Posterior vena cava (tissue), 2 donors: ENCODE data around the gene SIX1. TPM values are rescaled to one million over a fixed set of nuclear protein-coding genes. Genes with fewer than 3 reads are reported as not detected.

Experiments
- DNase-seq: peaks from one replicate; pipeline ENCODE4 v3.0.0-alpha.2; 2020; ENCODE audit warnings: low spot score
- intact Hi-C, 2 donors: fragments of 100-400 bp; cut with DNase I; formaldehyde crosslinking; loops; one replicate each; pipeline versions ENCODE4 v1.14.1 to v1.14.2; 2022 to 2023
- total RNA-seq, 2 donors: library from RNA; stranded (reverse); fragmentation: NEBNext Ultra II Directional; extraction: Animal tissue kit (Norgen Biotek cat#: 25700); gene quantifications; one replicate each; pipeline ENCODE4 v1.2.1, GENCODE V29; 2021
- donor health status: DM: yes; HTN: yes; CAD: no.
- donor health status: DM: yes; HTN: yes; CAD: no.

SIX1 gene
- total RNA-seq, 2 donors from 2014 or later: 4.3 TPM

DNA sequence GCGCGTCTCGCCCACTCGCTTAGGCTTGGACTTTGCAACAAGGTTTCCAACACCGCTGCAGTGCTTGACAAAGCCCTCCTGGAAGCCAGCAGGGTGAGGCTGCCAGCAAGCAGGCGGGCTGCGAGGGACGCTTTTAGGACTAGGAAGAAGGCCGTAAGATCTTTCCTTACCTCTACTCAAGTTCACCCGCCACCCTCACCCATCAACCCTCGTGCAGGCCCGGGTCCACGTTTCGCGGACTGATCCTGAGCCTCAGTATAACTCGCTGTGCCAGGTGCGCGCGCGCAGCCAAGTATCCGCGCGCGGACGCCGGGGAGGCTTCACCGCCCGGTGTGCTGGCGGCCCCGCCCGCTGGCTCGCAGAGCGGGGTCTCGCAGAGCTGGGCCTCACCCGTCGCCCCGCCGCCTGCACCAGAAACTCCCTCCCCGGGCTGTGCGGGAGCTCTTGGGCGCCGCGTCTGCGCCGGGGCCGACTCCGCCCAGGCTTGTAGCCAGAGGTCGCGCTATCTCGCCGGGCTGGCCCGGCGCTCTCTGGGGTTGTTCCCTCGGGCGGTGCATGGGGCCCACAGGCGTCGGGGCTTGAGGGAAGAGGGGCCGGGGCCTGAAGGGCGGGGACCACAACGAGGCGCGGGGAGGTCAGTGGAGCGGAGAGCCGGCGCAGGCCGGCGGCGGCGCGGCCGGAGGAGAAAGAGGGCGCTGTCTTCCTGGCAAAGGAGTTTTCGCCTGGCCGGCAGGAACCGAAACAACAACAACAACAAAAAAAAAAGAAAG lies 7.6 kb upstream of the SIX1 start:
- peak; percentile 86 for DNase-seq
- intact Hi-C loops: loop anchor here in 1 of 2 donors (5.0 kb wide), 1 partner anchor 65 kb away; the partner anchor contains the start of gene SIX4

DNA sequence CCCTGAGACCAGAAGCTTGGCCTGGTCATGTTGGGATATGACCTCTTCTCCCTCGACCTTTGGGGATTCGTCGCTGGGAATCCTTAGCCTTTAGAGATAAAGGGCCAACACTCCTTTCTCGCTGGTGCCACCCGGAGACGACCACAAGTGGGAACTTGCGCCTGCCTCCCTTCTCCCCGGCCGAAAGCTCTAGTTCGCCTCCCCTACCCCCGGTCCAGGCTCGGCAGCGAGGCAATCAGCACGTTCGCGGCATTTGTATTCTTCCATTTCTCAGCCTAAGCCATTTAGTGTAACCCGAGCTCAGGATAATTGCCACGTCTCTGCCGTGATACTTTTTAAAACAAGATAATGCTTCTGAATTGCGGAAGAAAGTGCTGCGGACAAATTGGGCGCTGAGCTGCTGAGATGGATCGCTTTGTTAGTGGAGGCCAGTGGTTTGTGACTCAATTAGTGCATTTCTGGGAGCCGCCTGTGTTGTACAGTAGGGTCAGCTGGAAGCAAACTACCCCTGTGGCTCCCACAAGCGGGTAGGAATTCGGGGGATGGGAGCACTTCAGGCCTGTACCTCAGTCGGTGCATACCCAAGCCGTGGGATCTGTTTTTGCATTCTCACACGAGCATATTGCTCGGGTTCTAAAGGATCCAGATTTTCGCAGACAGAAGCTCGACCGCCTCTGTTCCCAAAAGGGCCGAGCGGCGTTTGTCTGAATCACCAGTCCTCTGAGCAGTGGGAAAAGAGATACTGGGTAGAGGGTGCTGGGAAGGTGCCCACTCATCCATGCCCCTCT lies 6.8 kb upstream of the SIX1 start:
- DNase-seq: no peak
- intact Hi-C loops: loop anchor here in 1 of 2 donors (5.0 kb wide), 1 partner anchor 66 kb away; the partner anchor contains the start of gene SIX4

DNA sequence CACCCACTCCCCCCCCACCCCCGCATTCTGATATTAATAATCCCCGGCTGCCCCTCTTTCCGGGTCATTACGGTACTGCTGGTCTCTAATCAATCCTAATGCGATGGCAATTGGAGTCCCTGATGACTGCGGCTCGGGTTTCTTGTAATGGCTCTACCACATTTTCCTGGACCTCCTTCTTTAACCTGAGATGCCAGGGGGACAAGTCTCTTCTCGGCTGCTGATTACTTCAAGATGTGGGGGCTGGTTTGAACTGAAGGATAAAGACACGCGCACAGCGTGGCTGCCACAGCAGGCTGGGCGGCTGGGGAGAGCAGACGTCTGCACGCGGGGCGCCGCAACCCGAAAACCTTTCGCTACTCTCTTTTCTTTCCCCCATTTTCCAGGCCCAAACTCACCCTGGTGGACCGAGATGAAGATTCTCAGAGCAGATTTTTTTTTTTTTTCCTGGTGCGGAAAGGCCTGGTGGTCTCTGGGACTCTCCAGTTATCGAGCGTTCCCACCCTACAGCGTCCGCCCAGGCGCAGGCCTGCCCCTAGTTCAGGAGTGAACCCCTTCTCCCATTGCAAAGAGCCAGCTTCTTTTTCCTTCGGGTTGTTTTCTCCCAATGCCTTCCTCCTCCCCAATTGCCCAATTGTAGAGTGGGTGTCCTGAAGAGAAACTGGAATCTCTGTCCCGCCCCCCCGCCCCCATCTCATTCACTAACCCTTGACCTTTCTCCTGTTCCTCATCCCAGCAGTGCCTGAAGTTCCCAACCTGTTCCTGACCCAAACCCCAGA lies 6.0 kb upstream of the SIX1 start:
- intact Hi-C loops: loop anchor here in 1 of 2 donors (5.0 kb wide), 1 partner anchor 67 kb away; the partner anchor contains the start of gene SIX4
- DNase-seq: no peak

DNA sequence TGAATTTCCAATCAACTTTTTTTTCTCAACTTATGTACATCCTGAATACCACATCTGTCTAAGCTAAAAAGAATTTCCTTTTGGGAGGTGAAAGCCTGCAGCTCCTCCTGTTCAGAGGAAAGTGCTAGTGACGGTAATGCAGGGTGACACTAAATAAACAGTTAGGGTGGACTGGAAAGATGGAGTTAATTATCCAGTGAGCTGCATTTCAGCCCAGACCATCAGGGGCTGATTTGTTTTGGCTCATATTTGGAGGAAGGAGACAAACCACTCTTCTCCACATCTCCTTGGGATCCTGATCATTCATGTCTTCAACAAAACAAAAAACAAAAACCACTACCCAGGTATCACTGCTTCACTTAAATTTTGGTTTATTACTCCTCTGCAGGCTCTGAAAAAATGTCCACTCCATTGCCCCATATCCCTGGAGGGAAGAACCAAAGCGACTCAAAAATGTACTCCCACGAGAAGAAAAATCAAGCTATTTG lies 5.1 kb upstream of the SIX1 start:
- intact Hi-C loops: no loop called here
- no peak for DNase-seq

DNA sequence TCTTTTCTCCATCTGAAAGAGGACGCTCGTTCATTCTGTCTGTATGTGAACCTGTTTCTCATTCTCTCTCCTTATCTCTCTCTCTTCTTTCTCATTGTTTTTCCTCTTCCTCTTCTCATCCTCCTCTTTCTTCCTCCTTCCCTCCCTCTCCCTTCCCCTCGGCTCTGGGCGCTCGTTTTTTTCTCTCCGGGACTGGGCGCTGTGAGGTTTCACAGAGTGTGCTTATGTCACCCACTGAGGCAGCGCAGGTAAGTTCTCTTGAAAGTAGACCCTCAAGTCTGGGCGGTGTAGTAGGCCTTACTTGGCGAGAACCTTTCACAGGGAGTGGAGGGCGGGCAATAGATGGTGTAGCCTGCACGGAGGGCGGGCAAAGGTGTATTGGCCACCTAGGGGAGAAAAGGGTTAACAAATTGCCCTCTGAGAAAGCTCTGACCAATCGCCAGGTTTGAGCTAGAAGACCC lies 4.5 kb upstream of the SIX1 start:
- intact Hi-C loops: no loop called here
- no peak for DNase-seq

DNA sequence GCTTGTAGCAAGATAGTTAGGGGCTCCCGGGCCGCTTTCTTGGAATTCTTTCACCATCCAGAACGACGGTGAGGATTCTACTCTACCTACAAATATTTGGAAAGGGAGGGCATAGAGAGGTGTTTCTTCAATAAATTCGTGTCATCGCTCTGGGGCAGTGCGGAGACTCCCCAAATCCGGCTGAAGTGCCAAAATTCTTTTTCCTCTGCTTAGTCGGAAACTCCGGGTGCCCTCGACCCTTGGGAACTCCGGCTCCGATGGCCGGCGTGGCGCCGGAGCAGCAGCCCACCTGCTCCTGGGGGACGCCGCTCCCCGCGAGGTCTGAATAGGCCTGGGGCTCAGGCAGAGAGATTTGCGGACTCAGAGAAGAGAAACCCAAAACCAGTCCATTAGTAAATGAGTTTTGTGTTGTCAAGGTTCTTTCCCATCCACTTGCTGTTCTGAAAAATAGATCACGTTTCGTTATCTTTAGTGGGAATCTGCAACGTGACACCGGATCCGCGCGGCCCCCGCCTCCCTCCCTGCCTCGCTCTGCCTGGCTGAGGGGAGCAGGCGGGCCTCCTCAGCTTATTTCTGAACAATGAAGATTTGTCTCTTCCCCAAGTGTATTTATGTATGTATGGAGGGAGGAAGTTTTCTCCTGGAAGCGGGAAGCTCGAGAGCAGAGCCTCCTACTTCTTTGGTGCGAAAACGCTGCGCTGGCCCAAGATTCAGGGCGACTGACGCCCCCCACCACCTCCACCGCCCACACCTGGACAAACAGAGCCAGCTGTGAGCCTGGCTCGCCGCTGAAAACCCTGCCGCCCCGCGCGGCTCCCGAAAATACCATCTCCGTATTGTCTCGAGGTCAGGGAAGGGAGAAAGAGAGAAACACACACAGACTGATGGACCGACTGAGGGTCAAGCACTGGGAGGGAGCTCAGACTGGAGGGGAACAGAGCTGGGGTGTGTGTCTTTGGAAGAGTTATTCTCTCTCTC lies 3.7 kb upstream of the SIX1 start:
- DNase-seq: no peak
- intact Hi-C loops: no loop called here

DNA sequence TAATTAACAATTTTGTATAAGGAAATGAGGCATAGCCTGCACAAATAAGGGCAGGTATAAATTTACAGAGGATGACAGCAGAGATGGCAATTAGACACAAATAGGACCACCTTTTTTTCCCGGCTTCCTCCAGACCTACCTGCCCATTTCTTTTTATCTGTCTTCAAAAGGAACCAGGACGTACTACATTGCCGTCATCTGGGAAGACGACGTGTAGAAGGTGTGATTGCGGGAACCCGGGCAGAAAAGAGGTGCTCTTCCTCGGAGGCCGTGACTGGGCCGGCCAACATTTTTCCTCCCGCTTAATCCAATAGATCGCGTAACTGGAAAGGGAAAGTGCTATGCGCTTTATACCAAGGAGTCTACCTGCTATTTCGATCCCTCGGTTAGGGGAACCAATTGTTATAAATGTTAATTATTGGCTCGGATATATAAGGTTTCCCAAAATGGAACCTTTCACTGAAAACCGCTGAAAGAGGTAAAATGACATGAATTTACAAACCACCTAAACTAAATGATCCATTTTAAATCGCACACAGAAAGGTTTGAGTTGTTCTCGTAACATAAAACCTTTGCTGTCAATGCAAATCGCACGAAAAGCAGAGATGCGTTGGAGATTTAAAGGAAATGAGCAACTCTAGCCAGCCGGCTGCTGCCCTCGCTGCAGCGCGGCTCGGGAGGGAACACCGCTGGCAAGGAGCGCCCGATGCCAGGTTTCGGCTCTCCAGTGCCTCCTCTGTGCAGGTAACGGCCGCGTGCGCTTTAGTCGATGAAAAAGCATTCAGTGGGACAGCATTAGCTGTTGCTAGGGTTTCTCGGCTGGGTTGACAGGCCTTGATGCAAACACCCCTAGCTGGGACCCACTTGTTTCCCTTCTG lies 2.8 kb upstream of the SIX1 start:
- intact Hi-C loops: no loop called here
- no peak for DNase-seq

DNA sequence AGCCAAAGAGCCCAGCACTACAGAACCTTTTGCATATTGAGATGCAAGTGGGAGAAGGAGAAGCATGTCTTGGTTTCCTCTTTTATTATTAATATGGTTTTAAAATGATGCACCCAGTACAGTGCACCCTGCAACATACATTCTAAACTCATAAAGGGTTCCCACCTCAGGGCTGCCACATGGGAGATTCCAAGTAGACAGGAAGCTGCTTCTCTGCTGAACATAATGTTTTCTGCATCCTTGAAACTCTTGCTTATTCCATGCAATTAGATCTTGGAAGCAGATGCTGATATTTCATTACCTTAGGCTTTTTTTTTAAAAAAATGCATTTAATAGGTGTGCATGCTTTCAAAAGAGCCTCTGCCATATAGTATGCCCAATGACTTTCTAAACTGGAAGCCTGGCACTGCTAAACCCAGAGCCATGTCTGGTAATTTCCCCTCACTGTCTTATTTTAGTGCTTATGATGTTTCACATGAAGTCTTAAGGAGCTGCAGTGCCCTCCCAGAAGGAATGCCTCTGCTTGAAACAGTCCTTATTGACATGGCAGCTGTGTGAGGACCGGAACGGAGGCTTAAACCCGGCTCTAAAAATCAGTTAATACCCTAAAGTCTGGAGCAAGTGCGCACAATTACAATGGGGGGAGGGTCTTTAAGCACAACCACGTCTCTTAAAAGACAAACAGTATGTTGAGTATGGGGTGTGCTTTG lies 2.0 kb upstream of the SIX1 start:
- DNase-seq: no peak
- intact Hi-C loops: no loop called here

DNA sequence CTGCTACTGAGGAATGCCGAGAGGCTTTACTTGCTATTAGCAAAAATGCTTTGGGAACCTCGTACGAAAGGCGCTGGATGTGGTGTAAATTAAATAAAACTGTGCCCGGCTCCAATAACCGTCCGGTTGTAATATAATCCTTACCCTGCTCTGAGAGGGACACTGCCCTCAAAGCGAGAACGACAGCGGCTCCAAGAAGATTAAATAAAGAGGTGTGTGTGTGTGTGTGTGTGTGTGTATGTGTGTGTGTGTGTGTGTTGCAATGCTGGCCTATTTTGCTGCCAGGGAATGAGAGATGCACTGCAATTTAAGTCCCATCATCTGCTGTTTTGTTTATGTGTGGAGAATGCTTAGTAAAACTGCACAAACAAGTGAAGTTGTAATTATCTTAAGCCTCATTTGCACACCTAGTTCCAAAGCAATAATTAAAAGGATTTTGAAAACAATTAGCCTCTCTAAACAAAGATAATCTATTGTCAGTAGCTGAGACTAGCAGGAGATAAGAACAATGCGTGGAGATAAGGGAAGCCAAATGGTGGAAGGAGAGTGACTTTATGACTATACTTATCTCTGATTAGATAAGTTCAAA lies 1.2 kb upstream of the SIX1 start:
- no peak for DNase-seq
- intact Hi-C loops: no loop called here

DNA sequence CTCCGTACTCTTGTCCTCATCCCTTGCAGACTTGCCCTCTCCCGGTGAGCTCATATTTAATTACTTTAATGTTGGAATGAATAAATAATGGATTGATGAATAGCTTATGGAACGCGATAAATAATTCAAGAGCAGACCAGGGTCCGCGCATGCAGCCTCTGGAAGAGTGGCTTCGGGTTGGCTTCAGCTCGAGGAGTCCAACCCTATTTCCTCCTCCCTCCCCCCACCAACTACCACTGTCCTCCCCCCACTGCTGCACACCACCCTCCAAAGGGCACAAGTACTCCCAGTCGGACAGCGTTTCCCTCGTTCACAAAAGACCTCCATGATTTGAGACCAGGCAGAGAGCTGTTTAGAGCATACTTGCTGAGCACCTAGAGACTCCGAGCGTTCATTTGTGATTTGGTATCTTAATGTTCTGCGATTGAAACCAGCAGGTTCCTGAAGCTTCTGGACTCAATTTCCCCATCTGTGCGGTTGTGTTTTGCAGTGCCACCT lies 647 bp upstream of the SIX1 start:
- DNase-seq: no peak
- intact Hi-C loops: no loop called here

DNA sequence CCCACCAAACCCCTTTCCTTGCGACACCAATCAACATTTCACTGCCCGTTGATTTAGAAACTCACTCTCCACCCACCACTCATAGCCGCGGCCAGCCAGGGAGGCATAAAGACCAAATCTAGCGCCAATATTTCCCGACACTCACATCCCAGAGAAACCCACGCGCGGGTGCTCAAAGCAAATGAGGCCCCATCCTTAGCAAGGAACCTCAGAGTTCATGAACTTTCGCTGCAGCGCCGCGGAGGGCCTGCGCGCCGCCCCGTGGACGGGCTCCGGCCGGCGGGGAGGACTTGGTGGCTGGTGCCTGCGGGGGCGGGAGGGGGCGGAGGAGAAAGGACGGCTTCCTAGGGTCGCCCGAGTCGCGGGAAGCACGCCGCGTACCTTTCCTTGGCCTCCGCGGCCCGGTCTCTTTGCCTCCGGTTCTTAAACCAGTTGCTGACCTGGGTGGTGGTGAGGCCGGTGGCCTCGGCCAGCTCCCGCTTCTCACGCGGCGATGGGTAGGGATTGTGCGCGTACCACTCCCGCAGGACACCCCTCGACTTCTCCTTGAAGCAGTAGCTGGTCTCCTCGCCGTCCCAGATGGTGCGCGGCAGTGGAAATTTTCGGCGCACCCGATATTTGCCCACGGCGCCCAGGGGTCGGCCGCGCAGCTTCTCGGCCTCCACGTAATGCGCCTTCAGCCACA lies 886 bp downstream of the SIX1 start:
- intact Hi-C loops: no loop called here

DNA sequence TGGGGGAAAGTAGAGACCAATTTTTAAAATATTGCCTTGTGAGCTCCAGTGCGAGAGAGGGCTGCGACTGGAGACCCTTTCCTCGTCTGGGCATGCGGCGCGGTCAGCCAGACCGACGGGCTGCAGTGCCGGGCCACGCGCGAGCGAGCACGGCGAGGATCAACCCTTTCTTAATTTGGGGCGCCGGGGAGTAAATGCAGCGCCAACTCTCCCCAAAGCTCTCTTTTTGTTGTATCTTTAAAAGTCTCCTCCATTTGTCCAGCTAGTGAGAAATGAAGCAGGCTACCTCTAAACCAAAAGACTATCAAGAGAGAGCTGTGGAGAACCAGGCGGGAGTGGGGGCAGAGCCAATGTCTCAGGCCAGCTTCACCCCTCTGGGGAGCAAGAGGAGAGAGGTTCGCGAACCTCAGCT lies 1.4 kb downstream of the SIX1 start:
- intact Hi-C loops: no loop called here
- DNase-seq: no peak

More for the DNA sequence above, 886 bp downstream of the SIX1 start:
- DNase-seq: peak; percentile 81

DNA sequence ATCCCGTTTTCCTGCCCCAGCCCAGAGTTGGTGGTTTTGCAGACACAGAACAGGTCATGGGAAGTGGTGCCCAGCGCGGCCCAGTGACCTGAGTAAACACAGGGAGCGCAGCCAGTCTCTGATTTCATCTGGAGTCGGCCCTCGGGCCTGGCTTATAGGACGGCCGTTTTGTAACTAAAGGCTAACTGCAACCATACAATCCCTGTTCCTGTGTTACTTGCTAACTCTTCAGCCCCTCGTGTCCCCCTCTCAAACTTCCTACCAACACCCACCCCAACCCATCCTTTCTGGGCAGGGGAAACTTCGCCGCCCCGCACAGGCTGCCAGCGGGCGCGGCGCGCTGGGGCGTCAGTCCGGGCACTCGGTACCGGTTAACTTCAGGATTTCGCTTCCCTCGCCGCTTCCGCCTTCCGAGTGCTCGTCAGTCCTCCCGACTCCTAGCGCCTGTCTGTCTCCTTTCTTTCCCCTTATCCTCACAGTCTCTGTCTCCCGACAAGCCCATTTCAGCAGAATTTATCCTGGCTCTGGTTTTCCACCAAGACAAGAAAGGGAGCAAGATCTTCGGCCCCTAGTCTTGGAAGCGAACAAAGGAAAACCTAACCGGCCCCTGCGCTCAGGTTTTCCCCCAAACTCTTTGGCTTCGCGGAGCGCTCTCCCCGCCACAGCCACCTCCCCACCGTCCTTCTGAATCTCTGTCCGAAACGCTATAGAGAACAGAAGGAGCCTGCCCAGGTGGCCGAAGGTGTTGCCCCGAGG lies 2.0 kb downstream of the SIX1 start:
- intact Hi-C loops: no loop called here
- DNase-seq: peak; percentile 84

DNA sequence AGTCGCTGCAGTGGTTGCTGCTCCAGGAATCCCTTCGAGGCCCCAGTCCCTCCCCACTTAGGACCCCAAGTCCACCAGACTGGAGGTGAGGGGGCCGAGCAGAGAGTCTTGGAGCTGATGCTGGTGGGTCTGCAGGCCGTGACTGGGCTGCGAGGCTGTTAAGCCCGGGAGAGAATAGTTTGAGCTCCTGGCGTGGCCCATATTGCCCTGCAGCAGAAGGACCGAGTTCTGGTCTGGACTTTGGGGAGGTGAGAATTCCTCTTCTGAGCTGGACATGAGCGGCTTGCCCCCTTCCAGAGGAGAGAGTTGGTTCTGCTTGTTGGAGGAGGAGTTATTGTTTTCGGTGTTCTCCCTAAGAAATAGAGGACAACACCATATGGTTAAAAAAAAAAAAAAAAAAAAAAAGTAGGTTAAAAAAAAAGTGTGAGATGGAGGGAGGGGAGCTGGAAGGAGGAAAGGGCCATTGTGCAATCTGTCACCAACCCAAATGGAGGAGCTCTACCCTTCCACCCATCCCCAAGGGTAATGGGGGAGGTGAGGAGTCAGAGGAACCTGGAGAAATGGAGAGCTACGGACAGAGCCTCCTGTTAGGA lies 3.0 kb downstream of the SIX1 start:
- intact Hi-C loops: no loop called here

More for the DNA sequence above, 3.0 kb downstream of the SIX1 start:
- DNase-seq: no peak
